Stimulated activated CD8-positive, alpha-beta memory T cell treated with anti-CD3 and anti-CD28 coated beads, Interleukin-15, amount 100 ng/mL, for 4 hours (primary cell): Measurements from ENCODE around the gene MAPK8IP3.
"Not testable (repeated sequence)": the region's sequence is repeated elsewhere in the genome, so short reads cannot be mapped to it uniquely, and the experiment has no call there.

ENCODE experiments used
- DNase-seq, 2 donors: peaks; one replicate each; pipeline ENCODE4 v3.0.0-alpha.2; 2020; ENCODE audit warnings: low read depth in 2 of 2

MAPK8IP3 gene

GRCh38 chr16:1678500-1679098 lies 27.4 kb upstream of the MAPK8IP3 start:
- peak; percentile 12 to 34 for DNase-seq

GRCh38 chr16:1680361-1680760 lies 25.6 kb upstream of the MAPK8IP3 start:
- DNase-seq = no peak

GRCh38 chr16:1681032-1681431 lies 25.0 kb upstream of the MAPK8IP3 start:
- DNase-seq = no peak

GRCh38 chr16:1687427-1688316 lies 18.3 kb upstream of the MAPK8IP3 start:
- DNase-seq = no peak

DNA sequence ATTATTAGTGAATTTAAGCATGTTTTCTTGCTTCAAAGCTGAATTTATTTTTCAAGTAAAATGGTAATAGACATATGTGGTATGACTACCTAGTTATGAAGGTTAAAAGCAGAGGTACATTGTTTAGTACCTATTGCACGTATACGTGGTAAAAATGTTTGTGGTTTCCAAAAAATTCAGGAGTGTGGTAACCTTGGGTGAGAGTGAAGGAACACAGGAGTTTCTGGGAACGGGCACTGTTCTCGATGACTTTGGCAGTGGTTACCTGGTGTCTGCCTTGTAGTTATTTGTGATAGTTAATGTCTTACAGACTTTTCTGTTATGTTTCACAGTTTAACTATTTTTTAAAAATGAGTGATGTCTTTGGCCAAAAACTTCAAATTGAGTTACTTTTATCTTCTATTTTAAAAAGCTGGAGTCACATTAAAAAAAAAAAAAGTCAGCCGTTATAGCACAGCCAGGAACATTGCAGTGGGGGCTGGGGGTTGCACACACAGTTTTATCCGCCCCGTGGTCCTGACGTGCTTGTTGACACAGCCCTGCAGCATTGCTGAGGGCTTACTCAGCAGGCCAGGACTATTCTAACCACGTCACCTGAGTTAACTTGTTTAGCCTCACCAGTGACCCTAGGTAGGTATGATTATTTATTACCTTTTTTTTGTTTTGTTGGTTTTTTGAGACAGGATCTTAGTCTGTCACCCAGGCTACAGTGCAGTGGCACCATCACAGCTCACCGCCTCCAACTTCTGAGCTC lies 17.0 kb upstream of the MAPK8IP3 start:
- no peak for DNase-seq

DNA sequence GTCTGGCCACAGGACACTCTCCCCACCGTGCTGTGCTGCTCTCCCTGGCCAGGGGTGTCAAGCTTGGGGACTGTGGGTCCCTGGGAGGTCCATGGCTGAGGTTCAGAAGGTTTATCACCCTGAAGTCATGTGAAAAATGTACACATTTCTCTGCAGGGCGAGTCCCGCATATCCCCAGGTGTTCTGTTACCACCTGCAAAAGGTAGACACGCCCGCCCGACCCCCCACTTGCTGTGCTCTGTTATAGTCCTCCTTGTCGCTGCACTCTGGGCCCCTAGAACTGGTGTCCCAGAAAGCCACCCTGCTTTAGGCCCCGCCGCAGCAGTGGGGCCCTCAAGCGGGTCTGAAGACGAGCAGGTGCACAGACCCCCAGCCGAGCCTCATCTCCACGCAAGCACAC lies 16.1 kb upstream of the MAPK8IP3 start:
- DNase-seq = no peak

DNA sequence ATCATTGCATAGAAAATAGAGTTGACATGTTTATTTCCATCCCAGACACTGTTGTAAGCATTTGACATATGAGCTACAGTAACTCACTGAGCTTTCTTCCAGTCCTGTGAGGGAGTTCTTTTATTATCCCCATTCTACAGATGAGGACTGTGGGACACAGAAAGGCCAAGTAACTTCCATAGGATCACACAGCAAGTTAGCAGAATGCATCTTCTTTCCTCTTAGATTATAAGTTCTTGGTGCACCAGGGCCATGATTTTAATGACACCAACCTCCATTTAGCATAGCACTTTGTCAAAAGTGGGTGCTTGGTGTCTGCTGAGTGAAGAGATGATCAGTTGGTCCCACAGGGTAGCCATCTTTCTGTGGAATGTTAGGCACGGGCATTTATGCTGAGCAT lies 15.2 kb upstream of the MAPK8IP3 start:
- DNase-seq = no peak

DNA sequence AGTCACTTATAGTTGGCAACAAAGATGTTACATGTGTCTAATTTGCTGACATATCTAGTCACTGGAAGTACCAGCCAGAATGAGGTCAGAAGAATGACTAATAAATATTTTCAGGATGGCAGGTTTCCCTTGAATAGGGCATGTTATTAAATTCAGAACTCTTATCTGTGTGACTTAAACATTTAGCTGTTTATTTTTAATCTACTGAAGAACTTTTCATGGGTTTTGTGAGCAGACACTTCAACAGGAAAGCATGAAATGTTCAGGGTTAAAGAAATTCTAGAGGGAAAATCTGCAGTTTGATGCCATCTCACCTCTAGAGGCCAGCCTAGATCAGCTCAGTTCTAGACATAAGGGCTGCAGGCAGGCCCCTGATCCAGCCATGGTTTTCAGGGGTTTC lies 14.7 kb upstream of the MAPK8IP3 start:
- no peak for DNase-seq

GRCh38 chr16:1691956-1692355 lies 14.0 kb upstream of the MAPK8IP3 start:
- no peak for DNase-seq

DNA sequence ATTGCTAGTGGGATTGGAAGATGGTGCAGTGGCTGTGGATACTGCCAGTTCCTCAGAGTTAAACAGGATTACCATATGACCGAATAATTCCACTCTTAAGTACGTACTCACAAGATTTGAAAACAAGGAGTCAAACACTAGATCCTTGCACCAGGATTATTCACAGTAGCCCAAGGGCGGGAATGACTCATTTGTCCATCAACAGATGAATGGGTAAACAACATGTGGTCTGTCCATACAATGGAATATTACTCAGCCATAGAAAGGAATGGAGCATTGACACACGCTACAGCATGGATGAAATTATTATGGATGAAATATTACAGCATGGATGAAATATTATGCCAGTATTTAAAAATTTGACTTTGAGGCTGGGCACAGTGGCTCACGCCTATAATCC lies 9.1 kb upstream of the MAPK8IP3 start:
- no peak for DNase-seq

DNA sequence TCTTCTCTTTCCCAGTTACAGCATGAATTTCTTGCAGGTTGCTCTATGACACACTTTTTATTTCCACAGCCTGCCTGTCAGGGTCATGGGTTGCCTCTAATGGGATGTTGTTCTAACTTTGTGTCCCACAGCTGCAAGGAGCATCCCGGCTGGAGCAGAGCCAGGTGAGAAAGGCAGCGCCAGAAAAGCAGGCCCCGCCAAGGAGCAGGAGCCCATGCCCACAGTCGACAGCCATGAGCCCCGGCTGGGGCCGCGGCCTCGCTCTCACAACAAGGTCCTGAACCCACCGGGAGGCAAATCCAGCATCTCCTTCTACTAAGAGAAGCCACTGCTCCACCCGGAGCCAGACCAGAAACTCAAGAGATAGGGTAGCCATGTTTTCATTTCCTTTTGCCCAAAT lies 7.3 kb upstream of the MAPK8IP3 start:
- no peak for DNase-seq

DNA sequence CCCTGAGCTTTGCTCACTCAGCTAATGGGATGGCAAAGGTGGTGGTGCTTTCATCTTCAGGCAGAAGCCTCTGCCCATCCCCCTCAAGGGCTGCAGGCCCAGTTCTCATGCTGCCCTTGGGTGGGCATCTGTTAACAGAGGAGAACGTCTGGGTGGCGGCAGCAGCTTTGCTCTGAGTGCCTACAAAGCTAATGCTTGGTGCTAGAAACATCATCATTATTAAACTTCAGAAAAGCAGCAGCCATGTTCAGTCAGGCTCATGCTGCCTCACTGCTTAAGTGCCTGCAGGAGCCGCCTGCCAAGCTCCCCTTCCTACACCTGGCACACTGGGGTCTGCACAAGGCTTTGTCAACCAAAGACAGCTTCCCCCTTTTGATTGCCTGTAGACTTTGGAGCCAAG lies 5.7 kb upstream of the MAPK8IP3 start:
- no peak for DNase-seq

DNA sequence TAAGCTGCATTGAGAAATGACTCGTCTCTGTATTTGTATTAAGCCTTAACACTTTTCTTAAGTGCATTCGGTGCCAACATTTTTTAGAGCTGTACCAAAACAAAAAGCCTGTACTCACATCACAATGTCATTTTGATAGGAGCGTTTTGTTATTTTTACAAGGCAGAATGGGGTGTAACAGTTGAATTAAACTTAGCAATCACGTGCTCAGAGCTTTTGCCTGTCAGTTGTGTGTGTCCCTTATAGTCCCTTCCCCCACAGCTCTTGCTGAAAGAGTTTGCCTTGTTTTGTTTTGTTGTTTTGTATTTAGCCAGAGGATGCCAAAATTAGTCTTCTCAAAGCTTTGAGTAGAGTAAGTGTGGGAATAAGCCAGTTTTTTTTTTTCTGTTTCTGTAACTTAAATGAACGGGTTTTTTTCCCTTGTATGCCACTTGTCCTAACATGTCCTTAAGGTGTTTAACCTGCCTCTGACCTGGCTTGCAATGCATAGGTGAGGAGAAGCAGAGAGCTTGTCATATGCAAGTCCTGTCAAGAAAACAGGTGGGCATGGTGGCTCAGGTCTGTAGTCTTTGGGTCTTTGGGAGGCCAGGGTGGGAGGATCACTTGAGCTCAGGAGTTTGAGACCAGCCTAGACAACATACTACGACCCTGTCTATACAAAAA lies 4.6 kb upstream of the MAPK8IP3 start:
- DNase-seq = no peak

DNA sequence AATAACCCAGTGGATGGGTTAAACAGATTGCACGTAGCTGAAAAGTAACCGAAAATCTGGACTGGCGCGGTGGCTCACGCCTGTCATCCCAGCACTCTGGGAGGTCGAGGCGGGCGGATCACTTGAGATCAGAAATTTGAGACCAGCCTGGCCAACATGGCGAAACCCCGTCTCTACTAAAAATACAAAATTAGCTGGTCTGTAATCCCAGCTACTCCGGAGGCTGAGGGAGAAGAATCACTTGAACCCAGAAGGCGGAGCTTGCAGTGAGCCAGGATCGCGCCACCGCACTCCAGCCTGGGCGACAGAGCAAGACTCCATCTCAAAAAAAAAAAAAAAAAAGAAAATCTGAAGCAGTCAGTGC lies 689 bp upstream of the MAPK8IP3 start:
- not testable (repeated sequence) for DNase-seq

- peak; percentile 34 to 40 for DNase-seq
These were observed 594 bp downstream of the MAPK8IP3 start for GRCh38 chr16:1706386-1707192.

DNA sequence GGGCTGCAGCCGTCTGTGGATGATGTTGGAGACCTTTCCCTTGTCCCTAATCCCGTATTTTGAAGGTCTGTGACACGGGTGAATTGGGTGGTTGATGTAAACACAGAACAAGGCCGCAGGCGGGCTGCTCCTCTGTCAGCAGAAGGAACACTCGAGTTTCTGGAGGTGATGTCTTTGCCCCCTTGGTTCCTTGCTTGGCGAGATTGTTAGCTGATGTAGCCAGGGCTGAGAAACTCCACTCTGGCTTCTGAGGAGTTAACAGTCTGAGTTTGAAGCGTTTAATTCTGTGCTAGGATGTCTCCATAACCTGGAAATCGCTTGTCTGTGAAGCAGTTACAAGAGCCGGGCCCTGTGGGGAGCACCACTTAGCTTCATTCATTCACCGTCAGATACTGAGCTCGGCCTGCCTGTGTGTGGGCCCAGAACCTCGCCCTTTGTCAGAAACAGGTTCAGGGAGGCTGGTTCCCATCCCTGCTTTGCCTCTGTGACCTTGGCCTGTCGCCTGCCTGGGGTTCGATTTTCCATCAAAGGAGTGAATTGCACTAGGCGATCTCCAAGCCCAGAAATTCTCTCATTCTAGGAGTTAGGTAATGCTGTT lies 1.3 kb downstream of the MAPK8IP3 start:
- DNase-seq = no peak

- no peak for DNase-seq
These were observed 2.2 kb downstream of the MAPK8IP3 start for GRCh38 chr16:1708083-1708767.

- DNase-seq = peak in 1 of 2 donors; percentile 18
These were observed 2.8 kb downstream of the MAPK8IP3 start for GRCh38 chr16:1708768-1709180.

- no peak for DNase-seq
These were observed 3.4 kb downstream of the MAPK8IP3 start for GRCh38 chr16:1709356-1709755.

DNA sequence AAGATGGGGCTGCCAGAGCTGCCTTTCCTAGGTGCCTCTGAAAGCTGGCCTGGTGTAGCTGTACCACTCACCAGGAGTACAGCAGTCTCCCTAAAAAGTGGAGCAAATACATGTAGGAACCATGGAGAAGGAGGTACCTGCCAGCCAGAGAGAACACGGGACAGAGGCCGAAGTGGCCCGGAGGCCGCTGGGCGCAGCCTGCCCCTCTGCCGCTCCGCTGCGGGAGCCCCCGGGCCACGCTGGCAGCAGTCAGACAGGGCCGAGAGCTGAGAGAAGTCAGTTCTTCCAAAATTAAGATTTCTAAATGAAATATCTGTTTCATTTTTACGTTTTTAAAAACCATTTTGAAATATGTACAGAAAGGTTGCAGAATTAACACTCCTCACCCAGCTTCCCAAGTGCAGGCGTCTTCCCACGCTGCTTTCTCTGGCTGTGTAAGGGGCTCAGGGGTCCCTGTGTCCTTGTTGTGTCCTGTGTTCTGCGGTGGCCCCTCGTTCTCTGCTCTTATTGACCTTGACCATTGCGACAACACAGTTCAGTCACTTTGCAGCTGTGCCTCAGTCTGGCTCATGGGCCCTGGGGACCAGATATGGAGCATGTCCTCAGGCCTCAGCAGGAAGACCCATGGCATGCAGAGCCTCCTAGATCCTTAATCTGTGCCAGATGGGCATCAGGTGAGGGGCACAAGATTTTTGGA lies 5.0 kb downstream of the MAPK8IP3 start:
- no peak for DNase-seq
